SU-DHL-6 (cell line): Measurements from ENCODE around the gene LAGE3.

Experiments
- H2AFZ ChIP-seq: fragments of 200-600 bp; sonication (generic); 2 replicates; pipeline ENCODE4 v1.6.1; 2014; ENCODE audit warnings: low read depth, mild to moderate bottlenecking, moderate library complexity, mixed read lengths, antibody characterized with exemption, low read length; ENCODE audit not compliant: severe bottlenecking
- H3F3A ChIP-seq: fragments of 200-600 bp; shearing (Covaris generic); 2 replicates; pipeline ENCODE4 v1.6.0; 2016; ENCODE audit warnings: antibody characterized with exemption, mild to moderate bottlenecking; ENCODE audit not compliant: insufficient read depth
- H3K27ac ChIP-seq: fragments of 200-600 bp; sonication (generic); 2 replicates; pipeline ENCODE4 v1.5.1; 2016; ENCODE audit warnings: low read depth, mild to moderate bottlenecking, low read length, moderate library complexity, mixed read lengths
- H3K27me3 ChIP-seq: fragments of 200-600 bp; sonication (generic), shearing (Covaris generic); 2 replicates; pipeline ENCODE4 v1.6.0; 2014; ENCODE audit warnings: mild to moderate bottlenecking, low read length
- H3K36me3 ChIP-seq: fragments of 200-600 bp; sonication (generic); 2 replicates; pipeline ENCODE4 v1.6.1; 2014; ENCODE audit warnings: mild to moderate bottlenecking, low read length, mixed read lengths
- H3K4me2 ChIP-seq: fragments of 300-600, 200-600 bp; shearing (Covaris generic), sonication (generic); 2 replicates; pipeline ENCODE4 v1.6.0; 2014; ENCODE audit warnings: low read length, low read depth, mild to moderate bottlenecking; ENCODE audit not compliant: poor library complexity, severe bottlenecking
- H3K4me3 ChIP-seq: fragments of 200-600 bp; sonication (generic); 2 replicates; pipeline ENCODE4 v1.5.1; 2014; ENCODE audit warnings: antibody characterized with exemption, low read length, mild to moderate bottlenecking, mixed read lengths; ENCODE audit not compliant: insufficient read depth, poor library complexity, severe bottlenecking
- H3K79me2 ChIP-seq: fragments of 200-600 bp; sonication (generic); 2 replicates; pipeline ENCODE4 v1.6.1; 2014; ENCODE audit warnings: mild to moderate bottlenecking, low read length, moderate library complexity; ENCODE audit not compliant: insufficient read depth
- H3K9ac ChIP-seq: fragments of 200-600 bp; sonication (generic); 2 replicates; pipeline ENCODE4 v1.7.0; 2014; ENCODE audit warnings: mild to moderate bottlenecking, low read length
- H3K9me2 ChIP-seq: fragments of 200-600 bp; sonication (generic); replicated peaks from 2 replicates; pipeline ENCODE4 v1.6.1; 2014; ENCODE audit warnings: low read length; ENCODE audit not compliant: insufficient read depth
- H3K9me3 ChIP-seq: fragments of 200-600 bp; sonication (generic); 2 replicates; pipeline ENCODE4 v1.6.1; 2014; ENCODE audit warnings: low read length, mixed read lengths; ENCODE audit not compliant: insufficient read depth
- H4K20me1 ChIP-seq: fragments of 200-600 bp; sonication (generic); 2 replicates; pipeline ENCODE4 v1.6.1; 2014; ENCODE audit warnings: low read depth, mild to moderate bottlenecking, antibody characterized with exemption, low read length, moderate library complexity, mixed read lengths
- CTCF ChIP-seq: fragments of 200-600 bp; sonication (generic); IDR thresholded peaks from one replicate; pipeline ENCODE4 v1.5.1; 2017; ENCODE audit warnings: antibody characterized with exemption, mild to moderate bottlenecking, low read length, moderate library complexity; ENCODE audit not compliant: insufficient read depth, poor library complexity, severe bottlenecking
- EZH2phosphoT487 ChIP-seq: fragments of 200-600 bp; sonication (generic), shearing (Covaris generic); conservative IDR thresholded peaks from 2 replicates; pipeline ENCODE4 v1.6.1; 2018; ENCODE audit warnings: mild to moderate bottlenecking, antibody characterized with exemption, low read length, moderate library complexity, mixed read lengths

LAGE3 gene

GRCh38 chrX:154512879-154513553, 33.9 kb upstream of the LAGE3 start:
- Histone ChIP-seq H3K9me2 (no peaks in the 10 kb centered on the region), H3K27me3 (no peaks in the 10 kb centered on the region), H2AFZ (no peak overlapping the region), H4K20me1 (no peaks in the 10 kb centered on the region), H3K9ac (no peak overlapping the region), H3K36me3 (no peaks in the 10 kb centered on the region), H3K4me3 (no peak overlapping the region), H3K4me2 (no peak overlapping the region), H3F3A (no peaks in the 10 kb centered on the region), H3K79me2 (no peaks in the 10 kb centered on the region), H3K9me3 (no peaks in the 10 kb centered on the region), H3K27ac (no peak overlapping the region)
- TF ChIP-seq CTCF (no peak), EZH2phosphoT487 (no peak)

- Histone ChIP-seq H3K79me2 (no peaks in the 10 kb centered on the region), H3K9ac (no peak overlapping the region), H3K9me3 (no peaks in the 10 kb centered on the region), H3K9me2 (no peaks in the 10 kb centered on the region), H3K36me3 (no peaks in the 10 kb centered on the region), H2AFZ (no peak overlapping the region), H3K4me2 (no peak overlapping the region), H3K27ac (no peak overlapping the region), H3F3A (no peaks in the 10 kb centered on the region), H3K4me3 (no peak overlapping the region), H3K27me3 (no peaks in the 10 kb centered on the region), H4K20me1 (no peaks in the 10 kb centered on the region)
- TF ChIP-seq CTCF, result no peak
- TF ChIP-seq EZH2phosphoT487, result no peak
Observed at GRCh38 chrX:154511761-154512160, 32.7 kb upstream of the LAGE3 start.

GRCh38 chrX:154509455-154509854, 30.4 kb upstream of the LAGE3 start:
- no peaks in the 10 kb centered on the region for H3F3A ChIP-seq
- no peaks in the 10 kb centered on the region for H3K36me3 ChIP-seq
- H3K4me2 ChIP-seq, result no peak overlapping the region
- no peaks in the 10 kb centered on the region for H3K9me2 ChIP-seq
- H3K27me3 ChIP-seq, result no peaks in the 10 kb centered on the region
- no peak overlapping the region for H3K4me3 ChIP-seq
- TF ChIP-seq CTCF (no peak), EZH2phosphoT487 (no peak)
- H4K20me1 ChIP-seq, result no peaks in the 10 kb centered on the region
- no peaks in the 10 kb centered on the region for H3K79me2 ChIP-seq
- H3K27ac ChIP-seq, result no peak overlapping the region
- no peak overlapping the region for H2AFZ ChIP-seq
- H3K9ac ChIP-seq, result no peak overlapping the region
- no peaks in the 10 kb centered on the region for H3K9me3 ChIP-seq
